HG03025 (cell line): ENCODE measurements around the gene MLH1.
"Not testable (repeated sequence)": the region's sequence is repeated elsewhere in the genome, so short reads cannot be mapped to it uniquely, and the experiment has no call there.

ENCODE experiments used
- ATAC-seq: cut with Tn5 transposase; IDR thresholded peaks from one replicate; pipeline ENCODE4 v1.9.1; 2021; ENCODE audit warnings: mild to moderate bottlenecking, moderate library complexity; ENCODE audit not compliant: unreplicated experiment, low FRiP score

MLH1 gene

GRCh38 chr3:36993326-36994283 is at the start of gene MLH1:
Gene MLH1 (plus strand): TSS chr3:36993518. CDS start chr3:36993548, 30 bp downstream.
- peak; percentile 91 for ATAC-seq

DNA sequence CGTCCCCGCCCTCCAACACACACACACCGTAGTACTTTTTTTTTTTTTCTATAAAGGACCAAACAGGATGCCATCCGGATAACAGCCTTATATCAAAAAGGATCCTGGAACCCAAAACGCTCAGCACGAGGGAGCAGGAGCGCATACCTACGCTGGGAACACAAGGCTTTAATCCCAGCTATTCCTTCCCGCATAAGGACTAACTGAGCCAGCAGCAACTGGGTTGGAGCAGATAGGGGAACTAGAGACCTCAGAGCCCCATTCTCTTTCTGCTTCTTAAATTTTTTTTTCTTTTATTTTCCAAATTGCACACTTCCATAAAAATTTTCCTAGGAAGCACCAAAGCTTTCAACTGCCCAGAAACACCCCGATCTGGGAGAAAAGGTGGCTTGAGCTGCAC is 49.7 kb upstream of the MLH1 start:
- no peak for ATAC-seq

DNA sequence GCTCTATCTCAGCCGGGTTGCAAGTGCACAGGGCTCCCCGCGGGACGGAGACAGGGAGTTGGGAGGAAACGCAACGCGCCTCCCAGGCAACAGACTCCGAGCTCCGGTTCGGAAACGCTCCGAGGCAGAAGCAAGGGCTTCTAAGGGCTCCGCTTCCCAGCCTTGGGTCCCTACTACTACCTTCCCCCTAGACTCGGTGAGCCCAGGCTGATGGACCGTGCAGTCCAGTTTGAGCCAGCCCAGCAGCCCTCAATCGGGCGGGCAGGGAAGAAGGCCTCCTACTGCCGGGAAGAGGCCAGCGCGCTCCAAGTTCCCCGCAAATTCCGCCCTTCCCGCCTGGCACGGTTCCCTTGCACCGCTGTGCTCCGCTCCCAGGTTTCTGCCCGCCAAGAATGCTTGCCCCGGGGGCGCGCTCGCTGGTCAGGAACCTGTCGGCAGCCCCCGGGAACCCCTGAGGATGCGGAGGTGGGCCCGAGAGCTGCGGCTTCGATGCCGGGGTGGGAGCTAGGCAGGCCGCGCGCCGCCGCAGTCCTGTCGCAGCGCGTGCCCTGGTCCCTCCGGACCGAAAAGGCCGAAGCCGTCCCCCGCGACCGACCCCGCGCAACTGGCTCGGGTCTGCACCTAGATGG is 49.2 kb upstream of the MLH1 start:
- peak; percentile 37 for ATAC-seq

- ATAC-seq: peak; percentile 75
Measured at GRCh38 chr3:36944641-36945270, 48.6 kb upstream of the MLH1 start, which contains the start of gene TRANK1. Gene TRANK1 (minus strand): TSS chr3:36945054. CDS start chr3:36944809, 245 bp downstream.

- ATAC-seq: no peak
Measured at GRCh38 chr3:36945333-36945980, 47.9 kb upstream of the MLH1 start.

DNA sequence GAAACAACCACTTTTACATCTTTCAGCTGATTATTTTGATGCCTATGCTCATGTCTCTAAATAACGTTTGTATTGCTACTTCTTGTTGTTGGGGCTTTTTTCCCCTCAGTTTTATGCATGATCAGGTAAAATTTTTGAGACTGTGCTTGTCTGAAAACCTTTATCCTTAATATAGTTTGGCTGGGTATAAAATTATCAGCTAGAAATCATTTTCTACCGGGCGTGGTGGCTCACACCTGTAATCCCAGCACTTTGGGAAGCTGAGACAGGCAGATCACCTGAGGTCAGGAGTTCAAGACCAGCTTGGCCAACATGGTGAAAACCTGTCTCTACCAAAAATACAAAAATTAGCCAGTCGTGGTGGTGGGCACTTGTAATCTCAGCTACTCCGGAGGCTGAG is 45.5 kb upstream of the MLH1 start:
- not testable (repeated sequence) for ATAC-seq

- no peak for ATAC-seq
Measured at GRCh38 chr3:36954452-36955134, 38.7 kb upstream of the MLH1 start.

- no peak for ATAC-seq
Measured at GRCh38 chr3:36956155-36956554, 37.2 kb upstream of the MLH1 start.

- no peak for ATAC-seq
Measured at GRCh38 chr3:36957063-36957462, 36.3 kb upstream of the MLH1 start.

- no peak for ATAC-seq
Measured at GRCh38 chr3:36957862-36958686, 35.2 kb upstream of the MLH1 start.

- ATAC-seq: no peak
Measured at GRCh38 chr3:36959821-36960220, 33.5 kb upstream of the MLH1 start.

DNA sequence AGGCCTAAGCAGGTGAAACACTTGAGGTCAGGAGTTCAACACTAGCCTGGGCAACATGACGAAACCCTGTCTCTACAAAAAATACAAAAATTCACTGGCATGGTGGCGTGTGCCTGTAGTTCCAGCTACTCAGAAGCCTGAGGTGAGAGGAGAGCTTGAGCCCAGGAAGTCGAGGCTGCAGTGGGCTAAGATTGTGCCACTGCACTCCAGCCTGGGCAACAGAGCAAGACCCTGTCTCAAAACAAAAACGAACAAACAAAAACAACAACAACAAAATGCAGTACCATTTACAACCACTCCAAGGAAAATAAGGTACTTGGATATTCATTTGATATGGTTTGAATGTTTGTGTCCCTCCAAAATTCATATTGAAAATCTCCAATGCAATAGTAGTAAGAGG is 32.8 kb upstream of the MLH1 start:
- no peak for ATAC-seq

DNA sequence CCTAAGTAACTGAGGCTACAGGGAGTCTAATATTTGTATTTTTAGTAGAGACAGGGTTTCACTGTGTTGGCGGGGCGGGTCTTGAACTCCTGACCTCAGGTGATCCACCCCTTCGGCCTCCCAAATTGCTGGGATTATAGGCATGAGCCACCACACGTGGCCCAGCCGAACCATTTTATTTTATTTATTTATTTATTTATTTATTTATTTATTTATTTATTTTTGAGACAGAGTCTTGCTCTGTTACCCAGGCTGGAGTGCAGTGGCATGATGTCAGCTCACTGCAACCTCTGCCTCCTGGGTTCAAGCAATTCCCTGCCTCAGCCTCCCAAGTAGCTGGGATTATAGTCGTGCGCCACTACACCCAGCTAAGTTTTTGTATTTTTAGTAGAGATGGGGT is 30.3 kb upstream of the MLH1 start:
- not testable (repeated sequence) for ATAC-seq

DNA sequence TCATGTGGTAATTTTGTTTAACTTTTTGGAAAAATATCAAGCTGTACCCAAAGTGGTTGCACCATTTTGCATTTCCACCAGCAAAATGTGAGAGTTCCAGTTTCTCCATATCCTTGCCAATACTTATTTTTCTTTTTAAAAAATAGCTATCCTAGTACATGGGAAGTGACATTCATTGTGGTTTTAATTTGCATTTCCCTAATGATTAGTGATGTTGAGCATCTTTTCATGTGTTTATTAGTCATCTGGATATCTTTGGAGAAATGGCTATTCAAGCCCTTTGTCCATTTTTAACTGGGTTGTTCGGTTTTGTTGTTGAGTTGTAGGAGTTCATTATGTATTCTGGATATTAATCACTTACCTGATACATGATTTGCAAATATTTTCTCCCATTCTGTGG is 29.0 kb upstream of the MLH1 start:
- ATAC-seq: no peak

DNA sequence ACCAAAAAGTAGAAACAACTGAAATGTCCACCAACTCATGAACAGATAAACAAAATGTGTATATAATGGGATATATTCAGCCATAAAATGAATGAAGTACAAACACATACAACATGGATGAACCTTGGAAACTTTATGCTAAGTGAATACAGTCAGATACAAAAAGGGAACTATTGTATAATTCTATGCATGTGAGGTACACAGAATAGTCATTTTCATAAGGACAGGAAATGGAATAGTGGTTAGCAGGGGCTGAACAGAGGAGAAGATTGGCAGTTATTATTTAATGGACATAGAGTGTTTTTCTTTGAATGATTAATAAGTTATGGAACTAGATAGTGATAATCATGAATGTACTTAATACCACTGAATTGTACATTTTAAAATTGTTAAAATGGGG is 28.5 kb upstream of the MLH1 start:
- no peak for ATAC-seq

GRCh38 chr3:36965440-36965839 is 27.9 kb upstream of the MLH1 start:
- ATAC-seq: no peak

DNA sequence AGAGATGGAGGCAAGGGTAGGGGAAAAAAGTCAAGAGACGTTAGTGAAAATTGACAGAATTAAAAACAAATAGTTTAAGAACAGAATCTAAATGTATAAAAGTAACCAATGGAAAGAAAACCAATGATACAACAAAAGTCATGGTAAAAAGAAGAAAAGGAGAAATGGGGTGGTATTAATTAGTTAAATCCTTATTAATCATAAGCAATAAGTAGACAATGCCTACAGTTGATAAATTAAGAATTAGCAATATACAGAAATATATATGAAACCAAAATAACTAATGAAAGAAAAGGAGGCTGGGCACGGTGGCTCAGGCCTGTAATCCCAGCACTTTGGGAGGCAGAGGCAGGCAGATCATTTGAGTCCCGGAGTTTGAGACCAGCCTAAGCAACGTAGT is 24.2 kb upstream of the MLH1 start:
- no peak for ATAC-seq

DNA sequence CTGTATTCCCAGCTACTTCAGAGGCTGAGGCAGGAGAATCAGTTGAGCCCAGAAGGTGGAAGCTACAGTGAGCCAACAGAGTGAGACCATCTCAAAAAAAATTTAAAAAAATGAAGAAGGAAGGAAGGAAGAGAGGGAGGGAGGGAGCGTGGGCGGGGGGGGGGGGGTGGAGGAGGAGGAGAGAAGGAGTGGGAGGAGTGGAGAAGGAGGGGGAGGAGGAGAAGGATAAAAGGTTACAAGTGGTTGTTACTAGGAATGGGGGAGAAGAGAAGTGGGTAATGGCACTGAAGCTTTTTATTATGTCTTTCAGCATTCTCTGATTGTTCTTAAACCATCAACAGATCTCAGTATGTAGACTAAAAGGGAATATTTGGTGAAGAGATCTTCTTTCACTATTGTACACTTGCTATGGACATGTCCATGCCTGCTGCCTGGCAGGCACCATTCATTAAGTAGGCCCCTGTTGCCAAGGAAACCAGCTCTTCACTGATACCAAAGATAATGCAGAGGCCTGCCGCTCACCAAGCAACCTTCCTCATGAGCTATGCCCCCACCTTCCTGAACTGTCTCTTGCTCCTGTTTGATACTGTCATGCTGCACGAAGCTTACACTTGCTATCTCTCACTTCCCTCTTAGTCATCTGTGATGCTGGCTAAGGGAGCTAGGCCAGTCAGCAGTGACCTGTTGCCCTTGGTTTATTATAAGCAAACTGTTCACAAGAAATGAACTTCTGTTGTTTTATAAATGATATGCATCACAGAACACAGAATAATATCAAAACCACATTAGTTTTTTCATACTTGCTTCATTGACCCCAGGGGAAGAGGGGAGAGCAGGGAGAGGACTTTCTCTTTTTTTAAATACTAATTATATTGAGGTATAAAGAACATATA is 23.5 kb upstream of the MLH1 start:
- peak; percentile 99 for ATAC-seq
